PC-3 (cell line): ENCODE results near the gene MSI2. TPM values are rescaled to one million over a fixed set of nuclear protein-coding genes. Genes with fewer than 3 reads are reported as not detected.

Source experiments
- ATAC-seq: fragments of 200-7000 bp; cut with Tn5 transposase; 2 replicates; pipeline ENCODE4 v1.9.1; 2020; ENCODE audit warnings: mild to moderate bottlenecking, moderate library complexity
- BruUV-seq: library from RNA; stranded (reverse); fragments of 400-500 nt; replicated peaks from 2 replicates; lab custom pipeline; 2021; lab: Mats Ljungman, UMichigan
- CTCF ChIA-PET: fragments of 300-600 bp; sonication (Branson Sonifier 250); formaldehyde crosslinking; loops from one replicate; lab custom pipeline; 2022; ENCODE audit warnings: antibody characterized with exemption; lab: Charles Lee
- POLR2A ChIA-PET: fragments of 300-600 bp; sonication (Branson Sonifier 250); formaldehyde crosslinking; loops from one replicate; lab custom pipeline; 2022; ENCODE audit warnings: antibody characterized with exemption; ENCODE audit not compliant: unreplicated experiment; lab: Charles Lee
- DNase-seq: peaks from one replicate; pipeline ENCODE4 v3.0.0-alpha.2; 2015
- H2AFZ ChIP-seq: fragments of 300-600 bp; sonication (generic); 2 replicates; pipeline ENCODE4 v1.6.0; 2016; ENCODE audit warnings: antibody characterized with exemption, low read length
- H3F3A ChIP-seq: fragments of 300-600 bp; sonication (generic); one replicate; pipeline ENCODE4 v1.6.0; 2017; ENCODE audit warnings: antibody characterized with exemption, low read length, control low read depth, mild to moderate bottlenecking; ENCODE audit not compliant: unreplicated experiment
- H3K27ac ChIP-seq: fragments of 300-600 bp; sonication (generic); 2 replicates; pipeline ENCODE4 v1.5.1; 2016; ENCODE audit warnings: mild to moderate bottlenecking, low read length
- H3K27me3 ChIP-seq: fragments of 300-600 bp; sonication (generic); 2 replicates; pipeline ENCODE4 v1.6.1; 2016; ENCODE audit warnings: low read length, mixed read lengths
- H3K36me3 ChIP-seq: fragments of 300-600 bp; sonication (generic); 2 replicates; pipeline ENCODE4 v1.6.1; 2016; ENCODE audit warnings: low read depth, mixed run types, low read length, mixed read lengths
- H3K4me1 ChIP-seq: fragments of 300-600 bp; sonication (generic); 2 replicates; pipeline ENCODE4 v1.5.1; 2016; ENCODE audit warnings: low read length; ENCODE audit not compliant: insufficient read depth
- H3K4me2 ChIP-seq: fragments of 300-600 bp; sonication (generic); 2 replicates; pipeline ENCODE4 v1.6.0; 2016; ENCODE audit warnings: low read length
- H3K4me3 ChIP-seq: fragments of 300-600 bp; sonication (generic); 2 replicates; pipeline ENCODE4 v1.5.1; 2016; ENCODE audit warnings: mild to moderate bottlenecking, low read length, mixed read lengths
- H3K79me2 ChIP-seq: fragments of 300-600 bp; sonication (generic); 2 replicates; pipeline ENCODE4 v1.6.1; 2017; ENCODE audit warnings: low read length, mixed read lengths
- H3K9ac ChIP-seq: fragments of 300-600 bp; sonication (generic); 2 replicates; pipeline ENCODE4 v1.6.0; 2016; ENCODE audit warnings: mild to moderate bottlenecking, low read length
- H3K9me2 ChIP-seq: fragments of 300-600 bp; sonication (generic); replicated peaks from 2 replicates; pipeline ENCODE4 v1.6.1; 2016; ENCODE audit warnings: mixed run types, low read length, mixed read lengths
- H3K9me3 ChIP-seq: fragments of 300-600 bp; sonication (generic); 2 replicates; pipeline ENCODE4 v1.6.1; 2016; ENCODE audit warnings: low read length, mixed read lengths
- H4K20me1 ChIP-seq: fragments of 300-600 bp; sonication (generic); 2 replicates; pipeline ENCODE4 v1.6.1; 2016; ENCODE audit warnings: low read length, mixed read lengths
- EZH2 ChIP-seq: fragments of 300-600 bp; sonication (generic); IDR thresholded peaks from one replicate; pipeline ENCODE4 v1.6.1; 2017; ENCODE audit warnings: antibody characterized with exemption, mild to moderate bottlenecking, low read length; ENCODE audit not compliant: unreplicated experiment
- EZH2phosphoT487 ChIP-seq: fragments of 300-600 bp; sonication (generic); IDR thresholded peaks from 2 replicates; pipeline ENCODE4 v1.6.1; 2018; ENCODE audit warnings: mild to moderate bottlenecking, antibody characterized with exemption, low read length, borderline replicate concordance
- intact Hi-C: fragments of 100-400 bp; cut with micrococcal nuclease; formaldehyde crosslinking; loops from 2 replicates; pipeline ENCODE4 v1.9.0; 2023
- total RNA-seq: library from RNA; depleted of rRNA; stranded (reverse); fragments of >200 nt; gene quantifications from 2 replicates; pipeline ENCODE4 v1.2.3, GENCODE V29; 2014
- TF ChIP-seq, protein P1 (sequence below): fragments of 300-600 bp; sonication (generic); conservative IDR thresholded peaks from 2 replicates; pipeline ENCODE4 v1.5.1; 2017; ENCODE audit warnings: antibody characterized with exemption, low read depth, mild to moderate bottlenecking, low read length

Gene MSI2
- total RNA-seq, 1 experiment from 2014 or later = 54.7 TPM

DNA sequence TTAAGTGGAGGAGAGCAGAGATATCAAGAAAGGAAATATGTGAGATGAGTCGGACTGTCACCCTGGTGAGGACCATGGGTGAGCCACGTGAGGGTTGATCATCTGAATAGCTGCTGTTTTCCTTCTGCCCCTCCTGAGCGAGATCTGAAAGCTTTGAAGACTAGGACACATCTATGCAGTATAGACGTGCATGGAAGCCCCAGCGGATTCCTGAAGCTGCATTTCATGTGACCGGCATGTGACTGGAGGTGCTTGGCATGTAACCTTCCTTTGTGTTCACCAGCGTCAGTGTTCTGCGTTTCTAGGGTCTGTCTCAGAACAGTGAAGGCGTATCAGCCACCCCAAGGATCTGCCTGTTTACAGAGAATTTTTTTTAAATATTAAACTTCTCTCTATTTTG, 75.1 kb downstream of the MSI2 start:
- H3K27ac ChIP-seq = no peak overlapping the region
- no peak overlapping the region for H2AFZ ChIP-seq
- no peaks in the 10 kb centered on the region for H3K79me2 ChIP-seq
- H3K9ac ChIP-seq = no peak overlapping the region
- BruUV-seq = no TSS peak
- DNase-seq (no peak), ATAC-seq (no peak)
- TF ChIP-seq, protein P1, sequence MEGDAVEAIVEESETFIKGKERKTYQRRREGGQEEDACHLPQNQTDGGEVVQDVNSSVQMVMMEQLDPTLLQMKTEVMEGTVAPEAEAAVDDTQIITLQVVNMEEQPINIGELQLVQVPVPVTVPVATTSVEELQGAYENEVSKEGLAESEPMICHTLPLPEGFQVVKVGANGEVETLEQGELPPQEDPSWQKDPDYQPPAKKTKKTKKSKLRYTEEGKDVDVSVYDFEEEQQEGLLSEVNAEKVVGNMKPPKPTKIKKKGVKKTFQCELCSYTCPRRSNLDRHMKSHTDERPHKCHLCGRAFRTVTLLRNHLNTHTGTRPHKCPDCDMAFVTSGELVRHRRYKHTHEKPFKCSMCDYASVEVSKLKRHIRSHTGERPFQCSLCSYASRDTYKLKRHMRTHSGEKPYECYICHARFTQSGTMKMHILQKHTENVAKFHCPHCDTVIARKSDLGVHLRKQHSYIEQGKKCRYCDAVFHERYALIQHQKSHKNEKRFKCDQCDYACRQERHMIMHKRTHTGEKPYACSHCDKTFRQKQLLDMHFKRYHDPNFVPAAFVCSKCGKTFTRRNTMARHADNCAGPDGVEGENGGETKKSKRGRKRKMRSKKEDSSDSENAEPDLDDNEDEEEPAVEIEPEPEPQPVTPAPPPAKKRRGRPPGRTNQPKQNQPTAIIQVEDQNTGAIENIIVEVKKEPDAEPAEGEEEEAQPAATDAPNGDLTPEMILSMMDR = no peak
- TF ChIP-seq EZH2phosphoT487 (no peak), EZH2 (no peak)
- no peaks in the 10 kb centered on the region for H3F3A ChIP-seq
- H3K36me3 ChIP-seq = no peaks in the 10 kb centered on the region
- no peaks in the 10 kb centered on the region for H3K4me1 ChIP-seq
- ChIA-PET CTCF (no interaction called here), POLR2A (no interaction called here)
- intact Hi-C loops = no loop called here
- no peaks in the 10 kb centered on the region for H3K9me2 ChIP-seq
- no peaks in the 10 kb centered on the region for H3K27me3 ChIP-seq
- no peak overlapping the region for H3K4me3 ChIP-seq
- no peak overlapping the region for H3K4me2 ChIP-seq
- H4K20me1 ChIP-seq = no peaks in the 10 kb centered on the region
- H3K9me3 ChIP-seq = no peaks in the 10 kb centered on the region

- Histone ChIP-seq H3K36me3 (no peaks in the 10 kb centered on the region), H3K4me2 (no peak overlapping the region), H3K4me1 (no peaks in the 10 kb centered on the region), H3K4me3 (no peak overlapping the region), H3K9me2 (no peaks in the 10 kb centered on the region), H4K20me1 (no peaks in the 10 kb centered on the region), H3K9ac (no peak overlapping the region), H2AFZ (no peak overlapping the region), H3F3A (no peaks in the 10 kb centered on the region), H3K27ac (no peak overlapping the region), H3K9me3 (no peaks in the 10 kb centered on the region), H3K79me2 (no peaks in the 10 kb centered on the region), H3K27me3 (no peaks in the 10 kb centered on the region)
- ChIA-PET POLR2A (no interaction called here), CTCF (no interaction called here)
- ATAC-seq = no peak
- no peak for DNase-seq
- TF ChIP-seq, protein P1 = no peak
- no peak for TF ChIP-seq EZH2
- TF ChIP-seq EZH2phosphoT487 = no peak
- intact Hi-C loops = no loop called here
- BruUV-seq = no TSS peak
Observed at GRCh38 chr17:57332501-57332900, 76.2 kb downstream of the MSI2 start.

GRCh38 chr17:57335195-57335792, 79.0 kb downstream of the MSI2 start:
- no peaks in the 10 kb centered on the region for H3K9me3 ChIP-seq
- H3F3A ChIP-seq = no peaks in the 10 kb centered on the region
- H3K4me2 ChIP-seq = no peak overlapping the region
- H3K9ac ChIP-seq = no peak overlapping the region
- H3K4me1 ChIP-seq = no peaks in the 10 kb centered on the region
- TF ChIP-seq EZH2phosphoT487 (no peak), EZH2 (no peak)
- TF ChIP-seq, protein P1 = no peak
- no peaks in the 10 kb centered on the region for H4K20me1 ChIP-seq
- ChIA-PET CTCF (interaction anchor here (0.6 kb wide), 1 partner anchor 29 kb away, joined by 5 read pairs; no protein-coding TSS in a partner anchor), POLR2A (no interaction called here)
- no peaks in the 10 kb centered on the region for H3K27me3 ChIP-seq
- no peak for ATAC-seq
- no peaks in the 10 kb centered on the region for H3K36me3 ChIP-seq
- no peaks in the 10 kb centered on the region for H3K9me2 ChIP-seq
- H3K79me2 ChIP-seq = no peaks in the 10 kb centered on the region
- no peak overlapping the region for H3K27ac ChIP-seq
- intact Hi-C loops = no loop called here
- BruUV-seq = no TSS peak
- no peak overlapping the region for H3K4me3 ChIP-seq
- H2AFZ ChIP-seq = no peak overlapping the region
- DNase-seq = no peak
